NCI-H226 (cell line): ENCODE data around the gene BIRC3.
"Not testable (repeated sequence)": the region's sequence is repeated elsewhere in the genome, so short reads cannot be mapped to it uniquely, and the experiment has no call there.

Experiments used
- DNase-seq: peaks from one replicate; pipeline ENCODE4 v3.0.0-alpha.2; 2015

The BIRC3 gene

DNA sequence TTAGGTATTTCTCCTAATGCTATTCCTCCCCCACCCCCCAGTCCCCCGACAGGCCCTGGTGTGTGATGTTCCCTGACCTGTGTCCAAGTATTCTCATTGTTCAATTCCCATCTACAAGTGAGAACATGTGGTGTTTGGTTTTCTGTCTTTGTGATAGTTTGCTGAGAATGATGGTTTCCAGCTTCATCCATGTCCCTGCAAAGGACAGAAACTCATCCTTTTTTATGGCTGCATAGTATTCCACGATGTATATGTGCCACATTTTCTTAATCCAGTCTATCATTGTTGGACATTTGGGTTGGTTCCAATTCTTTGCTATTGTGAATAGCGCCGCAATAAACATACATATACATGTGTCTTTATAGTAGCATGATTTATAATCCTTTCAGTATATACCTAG, 20.5 kb upstream of the BIRC3 start:
- not testable (repeated sequence) for DNase-seq

DNA sequence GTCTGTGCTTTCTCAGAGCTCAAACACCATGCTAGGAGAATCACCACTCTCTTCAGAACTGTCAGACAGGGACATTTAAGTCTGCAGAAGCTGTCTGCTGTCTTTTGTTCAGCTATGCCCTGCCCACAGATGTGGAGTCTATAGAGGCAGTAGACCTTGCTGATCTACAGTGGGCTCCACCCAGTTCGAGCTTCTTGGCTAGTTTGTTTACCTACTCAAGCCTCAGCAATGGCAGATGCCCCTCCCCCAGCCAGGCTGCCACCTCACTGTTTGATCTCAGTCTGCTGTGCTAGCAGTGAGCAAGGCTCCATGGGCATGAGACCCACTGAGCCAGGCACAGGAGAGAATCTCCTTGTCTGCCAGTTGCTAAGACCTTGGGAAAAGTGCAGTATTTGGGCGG, 16.4 kb upstream of the BIRC3 start:
- DNase-seq: not testable (repeated sequence)

DNA sequence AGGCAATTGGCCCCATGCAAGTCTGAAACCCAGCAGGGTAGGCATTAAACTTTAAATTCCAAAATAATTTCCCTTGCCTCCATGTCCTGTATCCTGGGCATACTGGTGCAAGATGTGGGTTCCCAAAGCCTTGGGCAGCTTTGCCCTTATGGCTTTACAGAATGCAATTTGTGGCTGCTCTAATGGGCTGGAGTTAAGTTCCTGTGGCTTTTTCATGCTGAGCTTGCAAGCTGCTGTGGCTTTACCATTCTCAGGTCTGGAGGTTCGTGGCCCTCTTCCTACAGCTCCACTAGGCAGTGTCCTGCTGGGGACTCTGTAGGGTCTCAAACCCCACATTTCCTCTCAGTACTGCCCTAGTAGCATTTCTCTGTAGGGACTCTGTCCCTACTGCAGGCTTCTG, 15.0 kb upstream of the BIRC3 start:
- no peak for DNase-seq

DNA sequence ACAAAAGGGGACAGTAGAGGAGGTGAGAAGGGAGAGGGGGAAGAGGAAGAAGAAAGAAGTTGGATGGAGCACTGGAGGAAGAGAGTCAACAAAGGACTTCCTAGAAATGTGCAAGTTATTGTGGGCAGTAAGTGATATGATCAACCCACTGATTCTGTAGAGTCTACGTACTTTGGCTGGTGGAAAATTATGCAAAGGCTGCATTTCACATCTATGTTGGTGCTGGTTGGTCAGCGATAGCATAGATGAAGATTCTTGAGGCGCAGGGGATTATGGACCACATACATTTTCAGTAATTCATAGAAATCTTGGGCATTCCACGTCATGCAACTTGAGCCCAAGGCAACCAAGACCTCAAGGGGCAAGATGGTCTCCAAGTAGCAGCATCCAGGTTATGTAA, 12.6 kb upstream of the BIRC3 start:
- no peak for DNase-seq

DNA sequence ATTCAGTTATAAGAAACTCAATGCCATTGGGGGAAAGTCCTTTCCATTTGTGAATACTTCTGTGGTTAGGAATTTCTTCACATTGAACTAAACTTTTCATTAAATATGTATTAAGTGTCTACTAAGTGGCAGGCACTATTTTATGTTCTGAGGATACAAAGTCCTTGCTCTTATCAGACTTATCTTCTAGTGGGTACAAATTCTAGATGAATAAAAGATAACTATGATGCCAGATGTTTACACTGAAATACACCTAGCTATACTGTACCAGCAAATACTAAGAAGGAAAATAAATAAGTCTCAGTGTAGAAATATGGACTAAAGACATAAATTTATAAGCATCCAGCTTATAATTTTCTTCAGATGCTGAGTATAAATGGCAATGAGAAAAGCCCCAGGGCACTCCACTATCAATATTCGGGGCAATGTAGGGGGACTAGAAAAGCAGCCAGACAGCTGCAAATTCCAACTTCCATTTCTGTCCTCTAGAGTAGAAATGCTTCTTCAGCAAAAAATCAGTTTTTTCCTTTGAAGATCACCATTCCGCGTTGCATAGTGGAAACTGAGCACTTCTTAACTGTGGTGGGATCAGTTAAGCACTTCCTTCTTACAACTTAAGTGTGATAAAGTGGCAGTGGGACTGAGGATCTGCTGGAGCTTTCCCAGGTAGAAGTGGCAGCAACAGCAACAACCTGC, 11.8 kb upstream of the BIRC3 start:
- DNase-seq: no peak

DNA sequence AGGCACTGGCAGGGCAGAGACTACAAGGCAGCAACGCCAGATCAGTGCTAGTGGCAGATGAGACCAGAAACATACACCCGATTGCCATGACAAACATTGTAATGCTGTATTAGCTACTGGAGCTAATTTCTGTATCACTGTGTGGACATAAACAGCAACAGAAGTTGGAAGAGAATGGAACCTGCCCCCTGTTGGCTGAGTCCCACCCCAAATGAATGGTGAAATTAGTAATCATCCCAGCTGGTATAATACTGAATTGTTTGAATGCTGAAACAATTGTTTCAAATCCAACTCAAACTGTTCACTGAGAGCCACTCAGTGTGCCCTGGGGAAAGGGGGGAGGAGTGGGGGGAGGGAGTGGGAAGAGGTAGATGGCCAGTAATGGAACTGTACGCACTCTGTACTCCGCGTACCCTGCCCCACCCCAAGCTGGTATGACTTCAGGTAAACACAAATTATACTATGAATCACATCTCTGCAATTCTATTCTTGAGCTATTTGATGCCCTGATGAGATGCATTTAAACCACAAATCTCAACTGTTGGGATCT, 11.2 kb upstream of the BIRC3 start:
- DNase-seq: peak; percentile 70

DNA sequence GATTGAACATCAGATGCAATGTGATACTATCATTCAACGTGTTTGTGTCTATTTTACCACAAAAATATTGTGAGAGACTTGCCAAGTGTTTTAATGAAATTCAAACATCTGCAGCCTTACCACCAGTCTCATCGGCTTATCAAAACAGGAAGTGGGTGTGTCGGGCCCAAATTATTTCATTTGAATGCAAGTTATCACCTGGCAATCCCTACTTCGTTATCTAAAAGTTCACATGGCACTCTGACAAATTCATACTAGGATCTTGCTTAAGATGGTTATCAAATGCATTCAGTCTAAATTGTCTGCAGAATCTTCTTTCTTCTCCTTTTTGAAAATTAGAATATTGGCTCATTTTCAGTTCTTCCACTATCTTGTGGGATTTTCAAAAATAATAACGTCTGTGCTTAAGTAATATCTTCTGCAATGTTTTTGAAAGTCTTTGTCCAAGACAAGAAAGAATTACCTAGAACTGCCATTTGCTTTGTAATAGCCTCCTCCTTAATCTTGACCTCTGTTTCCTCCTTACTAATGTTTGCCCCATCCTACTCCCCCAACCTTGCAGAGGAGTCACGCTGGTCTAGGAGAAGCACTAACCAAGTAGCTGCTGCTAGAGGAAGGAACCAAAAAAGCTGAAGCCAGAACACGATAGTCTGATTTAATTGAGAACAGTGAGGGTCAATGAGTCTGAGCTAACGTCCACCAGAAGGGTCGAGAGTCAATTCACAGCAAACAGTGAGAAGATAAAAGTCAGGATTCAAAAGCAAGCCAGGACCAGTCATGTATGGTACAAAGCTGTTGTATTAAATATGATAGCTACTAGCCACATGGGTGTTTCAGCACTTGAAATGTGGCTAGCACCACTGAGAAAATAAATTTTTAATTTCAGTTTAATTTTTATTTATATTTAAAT, 10.2 kb upstream of the BIRC3 start:
- DNase-seq: peak; percentile 56

DNA sequence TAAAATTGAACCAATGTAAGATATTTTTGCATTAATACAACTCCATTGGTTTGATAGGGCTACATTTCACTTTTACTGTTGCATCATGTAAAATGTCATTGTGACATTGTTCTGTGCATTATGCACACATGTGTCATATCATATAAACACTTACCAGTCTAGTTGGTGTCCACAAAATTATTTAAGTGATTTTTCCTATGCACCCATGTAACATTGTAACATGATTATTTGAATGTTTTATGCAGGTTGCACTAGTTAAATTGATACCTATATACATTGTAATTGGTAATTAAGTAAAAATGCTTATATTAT, 9.6 kb upstream of the BIRC3 start:
- DNase-seq: no peak

DNA sequence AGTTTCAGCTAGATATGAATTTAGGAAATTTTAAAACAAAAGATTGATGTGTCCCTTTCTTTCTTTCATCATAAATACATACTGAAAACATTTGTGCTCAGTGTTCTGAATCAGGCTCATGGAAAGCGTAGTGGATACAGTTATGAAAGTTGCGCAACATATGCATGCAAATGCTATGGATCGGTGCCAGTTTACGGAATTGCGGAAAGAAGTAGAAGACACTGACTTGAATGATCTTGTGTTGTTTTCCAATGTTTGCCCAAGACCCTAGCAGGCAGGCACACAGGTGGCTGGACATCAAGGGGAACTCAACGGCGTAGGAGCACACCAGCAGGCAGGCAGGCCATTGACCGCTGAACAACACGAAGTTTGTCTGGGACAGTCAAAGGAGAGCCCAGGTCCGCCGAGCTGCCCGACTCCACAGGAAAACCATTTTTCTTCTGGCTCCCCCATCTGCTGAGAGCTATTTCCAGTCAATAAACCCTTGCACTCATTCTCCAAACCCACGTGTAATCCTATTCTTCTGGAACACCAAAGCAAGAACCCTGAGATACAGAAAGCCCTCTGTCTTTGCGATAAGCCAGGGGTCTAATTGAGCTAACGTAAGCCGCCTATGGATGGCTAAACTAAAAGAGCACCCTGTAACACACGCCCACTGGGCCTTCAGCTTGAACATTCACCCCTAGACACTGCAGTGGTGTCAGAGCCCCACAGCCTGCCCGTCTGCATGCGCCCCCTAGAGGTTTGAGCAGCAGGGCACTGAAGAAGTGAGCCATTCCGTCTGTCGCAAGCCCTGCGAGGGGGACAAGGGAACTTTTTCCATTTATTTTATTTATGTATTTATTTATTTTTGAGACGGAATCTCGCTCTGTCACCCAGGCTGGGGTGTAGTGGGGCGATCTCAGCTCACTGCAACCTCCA, 7.4 kb upstream of the BIRC3 start:
- no peak for DNase-seq

DNA sequence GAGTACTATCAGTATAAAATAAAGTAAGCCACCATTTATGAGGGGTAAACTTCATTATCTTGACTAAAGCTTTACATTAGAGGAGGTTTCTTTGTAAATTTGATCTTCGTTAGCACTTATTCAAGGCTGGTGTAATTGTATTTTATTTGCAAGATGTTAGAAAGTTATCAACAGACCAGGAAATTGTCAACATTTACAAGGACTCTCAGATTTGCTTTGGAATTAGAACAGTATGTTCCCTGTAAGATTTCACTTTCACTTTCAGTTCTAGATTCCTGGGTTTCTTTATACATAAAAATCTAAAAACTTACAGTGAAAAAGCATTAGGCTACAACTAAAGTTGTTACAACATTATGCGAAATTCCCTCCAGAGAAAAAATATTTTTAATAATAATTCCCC, 4.6 kb upstream of the BIRC3 start:
- no peak for DNase-seq

DNA sequence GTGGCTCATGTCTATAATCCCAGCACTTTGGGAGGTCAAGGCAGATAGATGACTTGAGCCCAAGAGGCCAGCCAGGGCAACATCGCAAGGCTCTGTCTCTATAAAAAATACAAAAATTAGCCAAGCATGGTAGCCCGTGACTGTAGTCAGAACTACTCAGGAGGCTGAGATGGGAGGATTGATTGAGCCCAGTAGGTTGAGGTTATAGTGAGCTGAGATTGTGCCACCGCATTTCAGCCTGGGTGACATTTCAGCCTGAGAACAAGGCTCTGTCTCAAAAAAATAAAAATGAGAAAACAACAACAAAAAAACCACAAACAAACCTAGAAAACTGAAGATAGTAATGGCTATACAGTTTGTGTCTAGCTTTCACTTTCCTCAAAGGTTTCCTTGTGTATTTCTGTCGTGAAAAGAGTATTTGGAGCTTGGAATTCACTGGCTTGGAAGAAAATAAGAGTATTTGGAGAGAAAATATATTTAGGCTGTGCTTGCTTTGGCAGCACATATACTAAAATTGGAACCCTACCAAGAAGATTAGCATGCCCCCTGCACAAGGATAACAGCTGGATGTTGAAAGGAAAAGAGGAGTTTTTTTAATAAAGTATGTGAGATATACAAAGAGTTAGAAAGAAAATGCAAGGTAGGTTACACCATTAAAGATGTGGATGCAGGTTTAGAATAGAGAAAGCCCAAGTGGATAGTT, 3.9 kb upstream of the BIRC3 start:
- no peak for DNase-seq

DNA sequence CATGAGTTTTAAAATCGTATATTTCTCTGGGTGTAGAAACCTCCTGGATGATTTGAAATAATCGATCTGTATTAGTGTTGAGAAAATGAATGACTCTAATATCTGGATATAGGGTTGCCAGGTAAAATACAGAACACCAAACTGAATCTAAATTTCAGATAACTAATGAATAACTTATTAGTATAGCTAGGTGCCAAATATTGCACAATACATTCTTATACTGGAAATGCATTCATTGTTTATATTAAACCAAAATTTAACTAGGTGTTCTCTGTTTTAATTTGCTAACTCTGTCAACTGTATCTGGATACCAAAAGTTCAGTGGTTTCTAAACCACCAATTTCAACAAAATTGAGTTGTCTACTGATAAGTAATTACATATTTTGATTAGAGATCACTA, 2.5 kb upstream of the BIRC3 start:
- DNase-seq: no peak

DNA sequence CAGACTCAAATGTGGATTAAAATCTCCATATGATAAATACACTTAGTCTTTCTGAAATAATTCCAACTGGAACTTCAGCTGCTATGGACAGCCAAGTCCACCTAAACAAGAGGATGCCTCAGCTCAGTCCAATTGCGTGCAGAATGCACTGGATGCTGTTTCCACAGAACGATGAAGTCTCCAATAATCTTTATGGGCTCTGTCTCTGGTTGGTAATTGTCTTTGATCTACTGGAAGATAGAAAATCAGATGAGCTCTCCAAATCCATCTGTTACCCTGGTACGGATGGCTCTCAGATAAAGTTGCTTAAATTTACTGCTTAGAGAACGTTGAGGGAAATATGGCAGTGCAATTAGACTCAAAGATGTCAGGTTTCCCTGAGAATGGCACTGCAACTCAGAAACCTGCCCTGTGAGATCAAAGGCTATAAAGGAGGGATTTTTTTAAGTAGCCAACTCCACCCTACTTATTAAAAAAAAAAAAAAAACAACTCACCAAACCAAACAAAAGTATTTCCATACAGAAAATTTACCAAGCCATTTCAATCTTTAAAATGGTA, 859 bp upstream of the BIRC3 start:
- no peak for DNase-seq

DNA sequence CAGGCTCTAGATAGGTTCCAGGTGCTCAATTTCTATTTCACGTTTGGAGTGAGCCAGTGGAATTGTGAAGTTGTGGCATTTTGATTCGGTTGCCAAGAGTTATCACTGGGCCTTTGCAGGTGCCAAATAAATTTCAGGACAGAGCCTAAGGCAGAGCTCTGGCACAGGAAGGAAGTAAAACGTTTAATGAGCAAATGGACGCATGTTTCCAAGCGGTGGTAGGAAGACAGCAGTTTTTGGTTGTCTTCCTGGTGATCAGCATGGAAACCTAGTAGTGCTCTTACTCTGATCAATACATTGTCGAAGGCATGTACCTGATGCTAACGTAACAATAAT, 452 bp downstream of the BIRC3 start:
- DNase-seq: no peak

DNA sequence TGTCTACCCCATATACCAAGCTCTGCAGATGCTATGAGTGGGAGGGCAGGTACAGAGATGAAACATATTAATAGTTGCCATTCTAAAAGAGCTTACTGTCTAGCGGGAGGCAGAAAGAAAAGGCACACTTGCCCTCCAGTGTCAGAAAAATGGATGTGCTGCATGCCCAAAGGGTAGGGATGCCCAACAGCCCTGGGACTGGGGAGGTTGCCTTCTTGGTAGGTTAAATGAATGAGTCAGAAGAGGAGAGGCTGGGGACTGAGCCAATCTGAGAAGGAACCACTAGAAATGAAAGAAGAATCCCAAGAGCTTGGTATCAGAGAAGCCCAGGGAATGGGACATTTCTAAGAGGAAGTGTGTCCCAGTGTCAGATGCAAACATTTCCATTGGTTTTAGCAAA, 1.2 kb downstream of the BIRC3 start:
- peak; percentile 79 for DNase-seq

DNA sequence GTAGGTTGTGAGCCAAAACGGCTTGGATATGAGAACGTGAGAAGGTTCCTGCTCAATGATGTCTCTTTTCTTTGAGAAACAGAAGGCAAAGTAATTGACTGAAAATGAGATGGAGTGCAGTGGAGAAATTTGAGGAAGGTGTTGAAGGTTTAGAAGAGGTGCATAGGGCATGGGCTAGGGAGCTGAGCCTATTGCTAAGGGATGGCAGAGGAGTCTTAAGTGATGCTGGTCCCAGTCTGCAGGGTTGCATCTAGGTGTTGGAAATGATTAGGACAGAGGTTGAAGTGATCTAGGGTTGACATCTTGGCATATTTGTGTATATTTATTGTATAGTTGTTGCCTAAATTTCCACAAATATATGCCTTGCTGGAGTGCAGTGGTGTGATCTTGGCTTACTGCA, 2.3 kb downstream of the BIRC3 start:
- DNase-seq: no peak

DNA sequence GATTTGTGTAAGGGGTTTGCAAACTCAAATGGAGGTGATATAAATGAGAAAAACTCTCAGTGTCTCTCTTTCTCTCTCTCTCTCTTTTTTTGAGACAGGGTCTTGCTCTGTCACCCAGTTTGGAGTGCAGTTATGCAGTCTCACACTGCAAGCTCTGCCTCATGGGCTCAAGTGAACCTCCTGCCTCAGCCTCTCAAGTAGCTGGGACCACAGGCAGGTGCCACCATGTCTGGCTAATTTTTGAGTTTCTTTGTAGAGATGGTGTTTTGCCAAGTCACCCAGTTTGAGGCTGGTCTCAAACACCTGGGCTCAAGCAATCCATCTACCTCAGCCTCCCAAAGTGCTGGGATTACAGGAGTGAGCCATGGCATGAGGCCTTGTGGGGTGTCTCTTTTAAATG, 2.9 kb downstream of the BIRC3 start:
- no peak for DNase-seq

DNA sequence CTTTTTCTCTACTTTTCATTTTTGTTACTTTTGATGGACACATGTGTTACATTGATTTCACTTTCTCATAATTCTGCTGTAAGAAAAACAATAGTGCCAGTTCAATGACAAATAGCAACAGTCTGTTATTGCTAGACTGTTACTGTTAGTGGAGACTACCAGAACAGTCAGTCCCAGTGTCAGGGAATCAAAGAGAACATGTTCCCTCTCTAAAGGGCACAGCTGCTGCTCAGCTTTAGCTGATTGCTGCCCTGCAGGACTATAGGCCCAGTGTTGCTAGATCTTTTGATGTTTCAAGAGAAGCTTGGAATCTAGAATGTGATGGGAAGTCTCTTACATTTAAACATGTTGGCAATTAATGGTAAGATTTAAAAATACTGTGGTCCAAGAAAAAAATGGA, 3.4 kb downstream of the BIRC3 start:
- no peak for DNase-seq

DNA sequence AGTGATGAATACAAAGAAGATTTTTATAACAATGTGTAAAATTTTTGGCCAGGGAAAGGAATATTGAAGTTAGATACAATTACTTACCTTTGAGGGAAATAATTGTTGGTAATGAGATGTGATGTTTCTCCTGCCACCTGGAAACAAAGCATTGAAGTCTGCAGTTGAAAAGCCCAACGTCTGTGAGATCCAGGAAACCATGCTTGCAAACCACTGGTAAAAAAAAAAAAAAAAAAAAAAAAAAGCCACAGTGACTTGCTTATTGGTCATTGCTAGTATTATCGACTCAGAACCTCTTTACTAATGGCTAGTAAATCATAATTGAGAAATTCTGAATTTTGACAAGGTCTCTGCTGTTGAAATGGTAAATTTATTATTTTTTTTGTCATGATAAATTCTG, 5.3 kb downstream of the BIRC3 start:
- DNase-seq: no peak

DNA sequence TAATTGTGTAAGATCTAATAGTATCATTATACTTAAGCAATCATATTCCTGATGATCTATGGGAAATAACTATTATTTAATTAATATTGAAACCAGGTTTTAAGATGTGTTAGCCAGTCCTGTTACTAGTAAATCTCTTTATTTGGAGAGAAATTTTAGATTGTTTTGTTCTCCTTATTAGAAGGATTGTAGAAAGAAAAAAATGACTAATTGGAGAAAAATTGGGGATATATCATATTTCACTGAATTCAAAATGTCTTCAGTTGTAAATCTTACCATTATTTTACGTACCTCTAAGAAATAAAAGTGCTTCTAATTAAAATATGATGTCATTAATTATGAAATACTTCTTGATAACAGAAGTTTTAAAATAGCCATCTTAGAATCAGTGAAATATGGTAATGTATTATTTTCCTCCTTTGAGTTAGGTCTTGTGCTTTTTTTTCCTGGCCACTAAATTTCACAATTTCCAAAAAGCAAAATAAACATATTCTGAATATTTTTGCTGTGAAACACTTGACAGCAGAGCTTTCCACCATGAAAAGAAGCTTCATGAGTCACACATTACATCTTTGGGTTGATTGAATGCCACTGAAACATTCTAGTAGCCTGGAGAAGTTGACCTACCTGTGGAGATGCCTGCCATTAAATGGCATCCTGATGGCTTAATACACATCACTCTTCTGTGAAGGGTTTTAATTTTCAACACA, 6.4 kb downstream of the BIRC3 start:
- DNase-seq: peak; percentile 65

DNA sequence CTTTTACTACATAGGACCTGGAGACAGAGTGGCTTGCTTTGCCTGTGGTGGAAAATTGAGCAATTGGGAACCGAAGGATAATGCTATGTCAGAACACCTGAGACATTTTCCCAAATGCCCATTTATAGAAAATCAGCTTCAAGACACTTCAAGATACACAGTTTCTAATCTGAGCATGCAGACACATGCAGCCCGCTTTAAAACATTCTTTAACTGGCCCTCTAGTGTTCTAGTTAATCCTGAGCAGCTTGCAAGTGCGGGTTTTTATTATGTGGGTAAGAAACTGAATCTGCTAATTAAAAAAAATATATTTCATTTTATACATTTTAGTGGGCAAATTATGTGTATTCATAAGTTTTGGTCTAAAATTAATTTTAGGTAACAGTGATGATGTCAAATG, 7.8 kb downstream of the BIRC3 start:
- DNase-seq: no peak

DNA sequence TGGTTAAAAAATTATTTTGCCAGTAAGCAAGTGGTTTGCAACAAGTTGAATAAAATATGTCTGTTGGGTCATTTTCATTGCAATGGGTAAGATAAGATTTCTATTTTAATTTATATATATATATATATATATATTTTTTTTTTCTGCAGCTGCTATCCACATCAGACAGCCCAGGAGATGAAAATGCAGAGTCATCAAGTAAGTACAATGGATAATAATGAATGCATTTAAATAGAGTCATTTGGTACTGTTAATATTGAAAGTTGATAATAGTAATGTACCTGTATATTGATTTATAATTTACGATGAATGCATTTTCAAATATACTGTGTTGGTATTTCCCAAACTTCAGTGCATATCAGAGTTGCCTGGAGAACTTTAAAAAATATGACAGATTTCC, 11.5 kb downstream of the BIRC3 start:
- DNase-seq: no peak
